ENCODE data around the gene AQP11.

- TF ChIP-seq POLR2AphosphoS5 (IDR thresholded peaks at IDR 0.05) (no peak), CTCF (IDR thresholded peaks at IDR 0.05) (no peak)
Observed at GRCh38 chr11:77656362-77656761, 66.6 kb downstream of the AQP11 start.

All from suprapubic skin (tissue), 3 donors.